Stimulated activated CD4-positive, alpha-beta T cell treated with anti-CD3 and anti-CD28 coated beads, Interleukin-1b, Interleukin-23, amount 100 ng/mL, for 48 hours (primary cell): ENCODE measurements around the gene TTC23L.

Experiments
- DNase-seq: peaks from one replicate; pipeline ENCODE4 v3.0.0-alpha.2; 2020

Gene TTC23L

GRCh38 chr5:34833976-34834793 lies 4.8 kb upstream of the TTC23L start:
- DNase-seq: no peak

GRCh38 chr5:34834794-34835089 lies 4.2 kb upstream of the TTC23L start:
- no peak for DNase-seq

GRCh38 chr5:34835664-34836063 lies 3.3 kb upstream of the TTC23L start:
- DNase-seq: no peak

- no peak for DNase-seq
Measured at GRCh38 chr5:34841816-34842215, 2.9 kb downstream of the TTC23L start.

GRCh38 chr5:34842554-34842953 lies 3.6 kb downstream of the TTC23L start:
- no peak for DNase-seq

- no peak for DNase-seq
Measured at GRCh38 chr5:34843497-34843896, 4.5 kb downstream of the TTC23L start.

- DNase-seq: no peak
Measured at GRCh38 chr5:34844106-34844505, 5.1 kb downstream of the TTC23L start.

GRCh38 chr5:34844999-34845398 lies 6.0 kb downstream of the TTC23L start:
- DNase-seq: no peak

- DNase-seq: no peak
Measured at GRCh38 chr5:34847056-34847455, 8.1 kb downstream of the TTC23L start.

- no peak for DNase-seq
Measured at GRCh38 chr5:34847552-34847951, 8.6 kb downstream of the TTC23L start.

GRCh38 chr5:34848230-34848629 lies 9.3 kb downstream of the TTC23L start:
- no peak for DNase-seq

GRCh38 chr5:34849253-34849652 lies 10.3 kb downstream of the TTC23L start:
- no peak for DNase-seq

- DNase-seq: no peak
Measured at GRCh38 chr5:34854459-34855174, 15.7 kb downstream of the TTC23L start.

GRCh38 chr5:34857161-34857560 lies 18.2 kb downstream of the TTC23L start:
- DNase-seq: no peak

GRCh38 chr5:34857894-34858293 lies 18.9 kb downstream of the TTC23L start:
- no peak for DNase-seq

GRCh38 chr5:34858790-34859189 lies 19.8 kb downstream of the TTC23L start:
- no peak for DNase-seq

- no peak for DNase-seq
Measured at GRCh38 chr5:34859253-34859652, 20.3 kb downstream of the TTC23L start.

GRCh38 chr5:34863946-34864345 lies 25.0 kb downstream of the TTC23L start:
- DNase-seq: no peak

GRCh38 chr5:34865091-34865490 lies 26.1 kb downstream of the TTC23L start:
- no peak for DNase-seq

- DNase-seq: no peak
Measured at GRCh38 chr5:34866989-34867471, 28.1 kb downstream of the TTC23L start.

- no peak for DNase-seq
Measured at GRCh38 chr5:34867660-34868059, 28.7 kb downstream of the TTC23L start.

- no peak for DNase-seq
Measured at GRCh38 chr5:34868791-34869190, 29.8 kb downstream of the TTC23L start.

- DNase-seq: no peak
Measured at GRCh38 chr5:34869256-34869655, 30.3 kb downstream of the TTC23L start.

- no peak for DNase-seq
Measured at GRCh38 chr5:34870382-34870781, 31.4 kb downstream of the TTC23L start.

GRCh38 chr5:34876275-34876674 lies 37.3 kb downstream of the TTC23L start:
- no peak for DNase-seq
